Endothelial cell of umbilical vein (primary cell): ENCODE data around the gene MS4A13.

Source experiments
- EZH2 ChIP-seq: IDR thresholded peaks from 2 replicates; pipeline ENCODE4 v1.6.1; 2012; ENCODE audit warnings: borderline replicate concordance, low read depth, mild to moderate bottlenecking, moderate library complexity, low read length, inconsistent platforms; ENCODE audit not compliant: severe bottlenecking
- JUN ChIP-seq: IDR thresholded peaks from 2 replicates; pipeline ENCODE4 v1.6.1; 2011; ENCODE audit warnings: borderline replicate concordance, low read depth; ENCODE audit not compliant: insufficient read length, insufficient read depth
- POLR2A ChIP-seq: IDR thresholded peaks from 2 replicates; pipeline ENCODE4 v1.6.1; 2012; ENCODE audit warnings: low read depth, mild to moderate bottlenecking, control low read depth, low read length
- POLR2AphosphoS5 ChIP-seq: IDR thresholded peaks from 2 replicates; pipeline ENCODE4 v1.6.1; 2012; ENCODE audit warnings: low read depth, mild to moderate bottlenecking, control low read depth, low read length, moderate library complexity; ENCODE audit not compliant: insufficient read depth
- TF ChIP-seq, protein P1 (sequence below), 2 donors: IDR thresholded peaks; 1 replicate in 1 of 2; 2 replicates in 1 of 2; pipeline ENCODE4 v1.5.1; 2011; ENCODE audit warnings: low read length in 2 of 2, mild to moderate bottlenecking in 2 of 2, moderate library complexity in 2 of 2, control low read depth in 1 of 2, inconsistent platforms in 1 of 2, low read depth in 1 of 2; ENCODE audit not compliant: insufficient read depth in 1 of 2; ENCODE audit errors: extremely low read depth in 1 of 2
- TF ChIP-seq, protein P2 (sequence below): IDR thresholded peaks from 2 replicates; pipeline ENCODE4 v1.6.1; 2011; ENCODE audit not compliant: insufficient read depth, insufficient read length

GRCh38 chr11:60530454-60531100 is 15.4 kb downstream of the MS4A13 start:
- TF ChIP-seq POLR2A, result no peak
- no peak for TF ChIP-seq POLR2AphosphoS5
- TF ChIP-seq, protein P1, sequence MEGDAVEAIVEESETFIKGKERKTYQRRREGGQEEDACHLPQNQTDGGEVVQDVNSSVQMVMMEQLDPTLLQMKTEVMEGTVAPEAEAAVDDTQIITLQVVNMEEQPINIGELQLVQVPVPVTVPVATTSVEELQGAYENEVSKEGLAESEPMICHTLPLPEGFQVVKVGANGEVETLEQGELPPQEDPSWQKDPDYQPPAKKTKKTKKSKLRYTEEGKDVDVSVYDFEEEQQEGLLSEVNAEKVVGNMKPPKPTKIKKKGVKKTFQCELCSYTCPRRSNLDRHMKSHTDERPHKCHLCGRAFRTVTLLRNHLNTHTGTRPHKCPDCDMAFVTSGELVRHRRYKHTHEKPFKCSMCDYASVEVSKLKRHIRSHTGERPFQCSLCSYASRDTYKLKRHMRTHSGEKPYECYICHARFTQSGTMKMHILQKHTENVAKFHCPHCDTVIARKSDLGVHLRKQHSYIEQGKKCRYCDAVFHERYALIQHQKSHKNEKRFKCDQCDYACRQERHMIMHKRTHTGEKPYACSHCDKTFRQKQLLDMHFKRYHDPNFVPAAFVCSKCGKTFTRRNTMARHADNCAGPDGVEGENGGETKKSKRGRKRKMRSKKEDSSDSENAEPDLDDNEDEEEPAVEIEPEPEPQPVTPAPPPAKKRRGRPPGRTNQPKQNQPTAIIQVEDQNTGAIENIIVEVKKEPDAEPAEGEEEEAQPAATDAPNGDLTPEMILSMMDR (IDR thresholded peaks at IDR 0.05; ENCODE audit: extremely low read depth in 1 of 2, insufficient read depth in 1 of 2, low read depth in 1 of 2, low read length in 2 of 2), result no peak
- no peak for TF ChIP-seq EZH2
- TF ChIP-seq, protein P2, sequence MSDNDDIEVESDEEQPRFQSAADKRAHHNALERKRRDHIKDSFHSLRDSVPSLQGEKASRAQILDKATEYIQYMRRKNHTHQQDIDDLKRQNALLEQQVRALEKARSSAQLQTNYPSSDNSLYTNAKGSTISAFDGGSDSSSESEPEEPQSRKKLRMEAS, result no peak
- TF ChIP-seq JUN, result no peak
